ENCODE data around the gene QSER1. TPM values are rescaled to one million over a fixed set of nuclear protein-coding genes. Genes with fewer than 3 reads are reported as not detected.
A peak's percentile ranks its signal among the peaks of the same experiment; 100 is the strongest.

QSER1 gene
- total and polyA plus RNA-seq, 9 of the 15 experiments (the other 6 are each of a cell fraction or from before 2014, with no cell fraction given): 5.8 to 33.6 (median 22.3) TPM

- TF ChIP-seq NR3C1 (CRISPR knock-in tag; IDR thresholded peaks at IDR 0.05) (0 out of 2 replicates have a peak, but pooled peaks have one; percentile 46), RFX7 (CRISPR knock-in tag; IDR thresholded peaks at IDR 0.05) (no peak), HMGXB4 (CRISPR knock-in tag; IDR thresholded peaks at IDR 0.05) (0 out of 2 replicates have a peak, but pooled peaks have one; percentile 65), TCF3 (CRISPR knock-in tag; IDR thresholded peaks at IDR 0.05) (no peak), MYC (IDR thresholded peaks at IDR 0.05; ENCODE audit: low read depth, low read length) (no peak), MYC (CRISPR knock-in tag; IDR thresholded peaks at IDR 0.05; ENCODE audit: borderline replicate concordance, low read depth) (no peak), MED1 (CRISPR knock-in tag; IDR thresholded peaks at IDR 0.05; ENCODE audit: borderline replicate concordance) (no peak), ZC3H4 (CRISPR knock-in tag; IDR thresholded peaks at IDR 0.05; ENCODE audit: borderline replicate concordance) (no peak), SMAD2 (IDR thresholded peaks at IDR 0.05; ENCODE audit: low read depth, low read length) (no peak), U2AF1 (optimal IDR thresholded peaks at IDR 0.05; ENCODE audit: low read depth, low read length) (no peak), ZNF561 (CRISPR knock-in tag; conservative IDR thresholded peaks at IDR 0.05) (no peak), ZSCAN29 (IDR thresholded peaks at IDR 0.05) (no peak), MBD2 (IDR thresholded peaks at IDR 0.05; ENCODE audit: borderline replicate concordance, low read depth) (no peak; the same call in 1 of the 2 replicates), CGGBP1 (CRISPR knock-in tag; IDR thresholded peaks at IDR 0.05) (no peak), ZNF717 (CRISPR knock-in tag; IDR thresholded peaks at IDR 0.05) (no peak), PRMT5 (CRISPR knock-in tag; IDR thresholded peaks at IDR 0.05) (no peak), GABPB2 (CRISPR knock-in tag; conservative IDR thresholded peaks at IDR 0.05) (no peak), ZNF511 (CRISPR knock-in tag; IDR thresholded peaks at IDR 0.05) (peak; percentile 87; the same call in 1 of the 2 replicates), RFX5 (IDR thresholded peaks at IDR 0.05; ENCODE audit: low read depth, low read length) (no peak), BCLAF1 (IDR thresholded peaks at IDR 0.05; ENCODE audit: borderline replicate concordance in 1 of 2, control insufficient read depth in 1 of 2, low read depth in 2 of 2, low read length in 1 of 2) (no peak), EZH2 (IDR thresholded peaks at IDR 0.05; ENCODE audit: borderline replicate concordance, low read depth, low read length) (no peak)
Observed at GRCh38 chr11:33015621-33016551, 123.3 kb downstream of the QSER1 start, which contains the start of gene DEPDC7 (continued).
